ENCODE measurements around the gene PMEL. TPM values are rescaled to one million over a fixed set of nuclear protein-coding genes. Genes with fewer than 3 reads are reported as not detected.

Gene PMEL
- total and polyA plus RNA-seq, 2 experiments from 2014 or later: 15.3 to 34.2 TPM

- Histone ChIP-seq H3K4me3 (peak within 1 kb of the TSS; percentile 70), H3K9me2 (replicated peaks; ENCODE audit: insufficient read depth) (no peaks in the 10 kb centered on the region), H3K4me2 (peak within 1 kb of the TSS; percentile 92), H3K36me3 (replicated peaks; ENCODE audit: insufficient read depth, low read depth) (no peaks in the 10 kb centered on the region), H2AFZ (peak within 1 kb of the TSS; percentile 75), H3K9me3 (ENCODE audit: low read depth) (no peaks in the 10 kb centered on the region), H3K27me3 (no peaks in the 10 kb centered on the region), H3K27ac (peak within 1 kb of the TSS; percentile 97), H4K20me1 (ENCODE audit: insufficient read depth, poor library complexity, severe bottlenecking) (no peaks in the 10 kb centered on the region), H3K4me1 (ENCODE audit: insufficient read depth) (peaks cover 37% of the 10 kb centered on the region), H3K79me2 (peaks cover 49% of the 10 kb centered on the region)
- TF ChIP-seq EZH2 (IDR thresholded peaks at IDR 0.05; ENCODE audit: borderline replicate concordance) (no peak), EZH2phosphoT487 (IDR thresholded peaks at IDR 0.05; ENCODE audit: low read depth, severe bottlenecking, unreplicated experiment) (no peak), CTCF (IDR thresholded peaks at IDR 0.05; ENCODE audit: poor library complexity) (no peak)
- WGBS (ENCODE audit: low lambda C conversion rate, missing lambda C conversion rate): 5% methylated on average over 49 of the region's 49 CpGs
- DNase-seq (ENCODE audit: low spot score): peak; percentile 78
These were observed 38.0 kb downstream of the PMEL start, which contains the start of gene PYM1 for GRCh38 chr12:55927588-55928502. TSS of gene PYM1 (minus strand) at chr12:55927894. CDS start at chr12:55927761, 133 bp downstream.

- peaks cover 57% of the 10 kb centered on the region for H3K79me2 ChIP-seq
- H3K9me3 ChIP-seq (ENCODE audit: low read depth): no peaks in the 10 kb centered on the region
- peak overlapping the region; percentile 75 for H2AFZ ChIP-seq
- TF ChIP-seq EZH2 (IDR thresholded peaks at IDR 0.05; ENCODE audit: borderline replicate concordance) (no peak), CTCF (IDR thresholded peaks at IDR 0.05; ENCODE audit: poor library complexity) (peak; percentile 96), EZH2phosphoT487 (IDR thresholded peaks at IDR 0.05; ENCODE audit: low read depth, severe bottlenecking, unreplicated experiment) (no peak)
- H4K20me1 ChIP-seq (ENCODE audit: insufficient read depth, poor library complexity, severe bottlenecking): no peaks in the 10 kb centered on the region
- peak overlapping the region; percentile 92 for H3K4me2 ChIP-seq
- WGBS (ENCODE audit: low lambda C conversion rate, missing lambda C conversion rate): under 1% methylated on average over 33 of the region's 42 CpGs
- H3K4me3 ChIP-seq: peak overlapping the region; percentile 70
- H3K27ac ChIP-seq: peak overlapping the region; percentile 97
- H3K4me1 ChIP-seq (ENCODE audit: insufficient read depth): peaks cover 31% of the 10 kb centered on the region
- no peaks in the 10 kb centered on the region for H3K9me2 ChIP-seq (replicated peaks; ENCODE audit: insufficient read depth)
- no peaks in the 10 kb centered on the region for H3K36me3 ChIP-seq (replicated peaks; ENCODE audit: insufficient read depth, low read depth)
- peak; percentile 94 for DNase-seq (ENCODE audit: low spot score)
- no peaks in the 10 kb centered on the region for H3K27me3 ChIP-seq
These were observed 38.9 kb downstream of the PMEL start for GRCh38 chr12:55926738-55927587.

- no peaks in the 10 kb centered on the region for H3K9me2 ChIP-seq (replicated peaks; ENCODE audit: insufficient read depth)
- no peaks in the 10 kb centered on the region for H4K20me1 ChIP-seq (ENCODE audit: insufficient read depth, poor library complexity, severe bottlenecking)
- H3K36me3 ChIP-seq (replicated peaks; ENCODE audit: insufficient read depth, low read depth): no peaks in the 10 kb centered on the region
- H3K4me3 ChIP-seq: peak overlapping the region; percentile 43
- peak overlapping the region; percentile 1 for H2AFZ ChIP-seq
- TF ChIP-seq EZH2phosphoT487 (IDR thresholded peaks at IDR 0.05; ENCODE audit: low read depth, severe bottlenecking, unreplicated experiment) (no peak), EZH2 (IDR thresholded peaks at IDR 0.05; ENCODE audit: borderline replicate concordance) (no peak), CTCF (IDR thresholded peaks at IDR 0.05; ENCODE audit: poor library complexity) (no peak)
- no peaks in the 10 kb centered on the region for H3K27me3 ChIP-seq
- H3K4me1 ChIP-seq (ENCODE audit: insufficient read depth): peaks cover 25% of the 10 kb centered on the region
- peak overlapping the region; percentile 85 for H3K4me2 ChIP-seq
- no peak for DNase-seq (ENCODE audit: low spot score)
- H3K79me2 ChIP-seq: peaks cover 66% of the 10 kb centered on the region
- H3K27ac ChIP-seq: peak overlapping the region; percentile 97
- no peaks in the 10 kb centered on the region for H3K9me3 ChIP-seq (ENCODE audit: low read depth)
- WGBS (ENCODE audit: low lambda C conversion rate, missing lambda C conversion rate): 17% methylated on average over 10 of the region's 10 CpGs
These were observed 39.7 kb downstream of the PMEL start for GRCh38 chr12:55925870-55926737.
